K562 (cell line): Measurements from ENCODE around the gene TMEM273. TPM values are rescaled to one million over a fixed set of nuclear protein-coding genes. Genes with fewer than 3 reads are reported as not detected.

Source experiments
- CBX5 ChIP-seq: IDR thresholded peaks from 2 replicates; pipeline ENCODE4 v1.6.1; 2014; ENCODE audit warnings: low read depth, borderline replicate concordance
- CHAMP1 ChIP-seq: fragments of 450-650 bp; IDR thresholded peaks from 2 replicates; pipeline ENCODE4 v1.6.1; 2016; ENCODE audit warnings: mild to moderate bottlenecking
- CLOCK ChIP-seq: fragments of 250-450 bp; sonication (Bioruptor Pico); IDR thresholded peaks from 2 replicates; pipeline ENCODE4 v1.4.0; 2020; ENCODE audit warnings: mild to moderate bottlenecking, moderate library complexity, borderline replicate concordance
- HDAC3 ChIP-seq: fragments of 450-650 bp; IDR thresholded peaks from 2 replicates; pipeline ENCODE4 v1.6.1; 2018; ENCODE audit warnings: borderline replicate concordance, mild to moderate bottlenecking, moderate library complexity; ENCODE audit not compliant: partially characterized antibody
- HIVEP1 ChIP-seq: fragments of 250-450 bp; sonication (Bioruptor Pico); IDR thresholded peaks from 2 replicates; pipeline ENCODE4 v1.4.0; 2020; ENCODE audit warnings: mild to moderate bottlenecking
- KAT2B ChIP-seq: IDR thresholded peaks from one replicate; pipeline ENCODE4 v1.6.1; 2012; ENCODE audit warnings: low read depth, mild to moderate bottlenecking, control low read depth, inconsistent platforms, low read length, moderate library complexity
- NFATC3 ChIP-seq: fragments of 450-650 bp; IDR thresholded peaks from 2 replicates; pipeline ENCODE4 v1.6.1; 2017; ENCODE audit warnings: mild to moderate bottlenecking
- RAD21 ChIP-seq, 2 experiments: fragments of 250-450 bp in 1 of 2; fragments of 450-650 bp in 1 of 2; sonication (Bioruptor Pico) in 1 of 2; formaldehyde crosslinking in 1 of 2; IDR thresholded peaks in 1 of 2; conservative IDR thresholded peaks in 1 of 2; 2 replicates each; pipeline versions ENCODE4 v1.4.0 to v1.8.0; 2020 to 2022; ENCODE audit warnings: mild to moderate bottlenecking in 2 of 2, moderate library complexity in 1 of 2
- RBM25 ChIP-seq: fragments of 200-400 bp; formaldehyde crosslinking; IDR thresholded peaks from 2 replicates; pipeline ENCODE4 v1.6.1; 2018; ENCODE audit warnings: low read length, low read depth, moderate library complexity; ENCODE audit not compliant: severe bottlenecking
- RHOXF2B ChIP-seq: fragments of 250-450 bp; sonication (Bioruptor Pico); conservative IDR thresholded peaks from 2 replicates; pipeline ENCODE4 v1.5.1; 2021
- SMARCB1 ChIP-seq: IDR thresholded peaks from 2 replicates; pipeline ENCODE4 v1.6.1; 2011; ENCODE audit warnings: improper control_type of control experiment, low read depth; ENCODE audit not compliant: insufficient read length
- SOX6 ChIP-seq: fragments of 450-650 bp; IDR thresholded peaks from 2 replicates; pipeline ENCODE4 v1.6.1; 2014; ENCODE audit warnings: mild to moderate bottlenecking
- TFAM ChIP-seq: fragments of 250-450 bp; sonication (Bioruptor Pico); conservative IDR thresholded peaks from 2 replicates; pipeline ENCODE4 v1.5.0; 2021; ENCODE audit warnings: mild to moderate bottlenecking, moderate library complexity
- TFE3 ChIP-seq: fragments of 450-650 bp; formaldehyde crosslinking; IDR thresholded peaks from 2 replicates; pipeline ENCODE4 v1.4.0; 2020; ENCODE audit warnings: mild to moderate bottlenecking, mixed read lengths
- U2AF2 ChIP-seq: fragments of 200-400 bp; formaldehyde crosslinking; optimal IDR thresholded peaks from 2 replicates; pipeline ENCODE3; 2017; ENCODE audit warnings: low read depth, mild to moderate bottlenecking, low read length
- ZNF408 ChIP-seq: fragments of 250-450 bp; sonication (Bioruptor Pico); IDR thresholded peaks from 2 replicates; pipeline ENCODE4 v1.4.0; 2020; ENCODE audit warnings: low read depth, mild to moderate bottlenecking, moderate library complexity
- polyA plus RNA-seq, 8 experiments: library from polyadenylated mRNA; depleted of rRNA in 4 of 8; stranded (reverse) in 5 of 8; unstranded in 3 of 8; fragments of >200 nt; fragmentation: Nextera tagmentation in 2 of 8; fragmentation: Illumina TruSeq in 1 of 8; extraction: Ambion mirVana in 2 of 8; extraction: Trizol in 1 of 8; gene quantifications; 2 replicates each; pipeline versions ENCODE4 v1.2.1 to v1.2.3, GENCODE V29; 2011 to 2014; ENCODE audit warnings: inconsistent platforms in 1 of 8, missing spikeins in 1 of 8
- total RNA-seq, 7 experiments: library from RNA; depleted of rRNA in 6 of 7; stranded (reverse); fragments of >200 nt in 6 of 7; fragmentation: Illumina TruSeq in 2 of 7; extraction: Trizol in 2 of 7; gene quantifications; 2 replicates each; pipeline versions ENCODE4 v1.2.1 to v1.2.3, GENCODE V29; 2011 to 2021; ENCODE audit warnings: low replicate concordance in 1 of 7
- TF ChIP-seq, protein P1 (sequence below): fragments of 250-450 bp; sonication (Bioruptor Pico); IDR thresholded peaks from 2 replicates; pipeline ENCODE4 v1.5.1; 2021; ENCODE audit warnings: mild to moderate bottlenecking

TMEM273 gene
- total and polyA plus RNA-seq, 9 of the 15 experiments (the other 6 are each of a cell fraction or from before 2014, with no cell fraction given): 39.2 to 131 (median 95.6) TPM

GRCh38 chr10:49183596-49184542 is 4.3 kb downstream of the TMEM273 start (continued):
- TF ChIP-seq SOX6 (peak; percentile 86), KAT2B (no peak), RAD21 (CRISPR knock-in tag; conservative IDR thresholded peaks at IDR 0.05 in 1 of 2, IDR thresholded peaks at IDR 0.05 in 1 of 2) (no peak; a peak in 1 of 4 replicates), TFE3 (CRISPR knock-in tag) (no peak), NFATC3 (peak; percentile 66; the same call in 1 of the 2 replicates), HIVEP1 (0 out of 2 replicates have a peak, but pooled peaks have one; percentile 11), HDAC3 (peak; percentile 77), TFAM (CRISPR knock-in tag) (no peak), RHOXF2B (CRISPR knock-in tag) (no peak), RBM25 (peak; percentile 69), CBX5 (no peak), SMARCB1 (no peak), CHAMP1 (0 out of 2 replicates have a peak, but pooled peaks have one; percentile 38), ZNF408 (CRISPR knock-in tag) (no peak), CLOCK (CRISPR knock-in tag) (no peak), U2AF2 (no peak)
- TF ChIP-seq, protein P1, sequence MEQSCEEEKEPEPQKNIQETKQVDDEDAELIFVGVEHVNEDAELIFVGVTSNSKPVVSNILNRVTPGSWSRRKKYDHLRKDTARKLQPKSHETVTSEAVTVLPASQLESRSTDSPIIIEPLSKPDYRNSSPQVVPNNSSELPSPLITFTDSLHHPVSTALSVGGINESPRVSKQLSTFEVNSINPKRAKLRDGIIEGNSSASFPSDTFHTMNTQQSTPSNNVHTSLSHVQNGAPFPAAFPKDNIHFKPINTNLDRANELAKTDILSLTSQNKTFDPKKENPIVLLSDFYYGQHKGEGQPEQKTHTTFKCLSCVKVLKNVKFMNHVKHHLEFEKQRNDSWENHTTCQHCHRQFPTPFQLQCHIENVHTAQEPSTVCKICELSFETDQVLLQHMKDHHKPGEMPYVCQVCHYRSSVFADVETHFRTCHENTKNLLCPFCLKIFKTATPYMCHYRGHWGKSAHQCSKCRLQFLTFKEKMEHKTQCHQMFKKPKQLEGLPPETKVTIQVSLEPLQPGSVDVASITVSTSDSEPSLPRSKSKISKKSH: no peak
